Brain microvascular endothelial cell (primary cell): ENCODE measurements around the gene ZSWIM1.

Source experiments
- DNase-seq: peaks from one replicate; pipeline ENCODE4 v3.0.0-alpha.2; 2020
- H3K27ac ChIP-seq: fragments of 250-450 bp; sonication (Bioruptor Pico); 2 replicates; pipeline ENCODE4 v1.5.1; 2020; ENCODE audit warnings: mild to moderate bottlenecking, moderate library complexity
- H3K27me3 ChIP-seq: fragments of 250-450 bp; sonication (Bioruptor Pico); replicated peaks from 2 replicates; pipeline ENCODE4 v1.5.1; 2020; ENCODE audit warnings: mild to moderate bottlenecking
- H3K36me3 ChIP-seq: fragments of 250-450 bp; sonication (Bioruptor Pico); replicated peaks from 2 replicates; pipeline ENCODE4 v1.5.1; 2020; ENCODE audit warnings: mild to moderate bottlenecking
- H3K4me3 ChIP-seq: 2 replicates; pipeline ENCODE4 v1.5.1; 2011; ENCODE audit warnings: low read depth, mild to moderate bottlenecking, control low read depth, low read length, moderate library complexity
- in situ Hi-C: cut with HindIII; loops from 2 replicates; pipeline ENCODE4 v1.10.0; 2017; ENCODE audit warnings: low sequenced_read_pairs, low pct_ligation_motif_present
- TF ChIP-seq, protein P1 (sequence below): IDR thresholded peaks from 2 replicates; pipeline ENCODE4 v1.5.1; 2011; ENCODE audit warnings: low read depth, mild to moderate bottlenecking, moderate library complexity, low read length, control low read depth, inconsistent platforms; ENCODE audit errors: missing control alignments

ZSWIM1 gene

DNA sequence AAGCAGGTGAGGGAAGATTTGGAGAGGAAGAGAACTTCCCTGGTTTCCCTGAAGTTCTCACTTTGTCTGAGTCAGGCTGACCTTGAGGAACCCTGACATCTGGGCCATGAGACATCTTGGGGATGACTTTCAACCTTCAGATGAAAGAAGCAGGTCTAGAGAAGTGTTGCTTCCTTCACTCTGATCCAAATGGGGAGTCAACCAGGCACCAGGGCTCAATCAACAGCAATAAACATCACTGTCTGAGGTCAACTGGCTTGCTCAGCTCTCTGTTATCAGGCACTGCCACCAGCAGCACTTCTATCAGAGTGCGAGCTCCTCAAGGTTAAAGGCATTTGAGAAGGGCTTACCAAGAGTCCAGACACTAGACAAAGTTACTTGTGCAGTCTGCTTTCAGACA, 30.1 kb upstream of the ZSWIM1 start:
- TF ChIP-seq, protein P1, sequence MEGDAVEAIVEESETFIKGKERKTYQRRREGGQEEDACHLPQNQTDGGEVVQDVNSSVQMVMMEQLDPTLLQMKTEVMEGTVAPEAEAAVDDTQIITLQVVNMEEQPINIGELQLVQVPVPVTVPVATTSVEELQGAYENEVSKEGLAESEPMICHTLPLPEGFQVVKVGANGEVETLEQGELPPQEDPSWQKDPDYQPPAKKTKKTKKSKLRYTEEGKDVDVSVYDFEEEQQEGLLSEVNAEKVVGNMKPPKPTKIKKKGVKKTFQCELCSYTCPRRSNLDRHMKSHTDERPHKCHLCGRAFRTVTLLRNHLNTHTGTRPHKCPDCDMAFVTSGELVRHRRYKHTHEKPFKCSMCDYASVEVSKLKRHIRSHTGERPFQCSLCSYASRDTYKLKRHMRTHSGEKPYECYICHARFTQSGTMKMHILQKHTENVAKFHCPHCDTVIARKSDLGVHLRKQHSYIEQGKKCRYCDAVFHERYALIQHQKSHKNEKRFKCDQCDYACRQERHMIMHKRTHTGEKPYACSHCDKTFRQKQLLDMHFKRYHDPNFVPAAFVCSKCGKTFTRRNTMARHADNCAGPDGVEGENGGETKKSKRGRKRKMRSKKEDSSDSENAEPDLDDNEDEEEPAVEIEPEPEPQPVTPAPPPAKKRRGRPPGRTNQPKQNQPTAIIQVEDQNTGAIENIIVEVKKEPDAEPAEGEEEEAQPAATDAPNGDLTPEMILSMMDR, result no peak
- Histone ChIP-seq H3K36me3 (peaks cover 11% of the 10 kb centered on the region), H3K27ac (no peak overlapping the region), H3K27me3 (no peaks in the 10 kb centered on the region), H3K4me3 (no peak overlapping the region)
- no peak for DNase-seq
- in situ Hi-C loops, result no loop called here

DNA sequence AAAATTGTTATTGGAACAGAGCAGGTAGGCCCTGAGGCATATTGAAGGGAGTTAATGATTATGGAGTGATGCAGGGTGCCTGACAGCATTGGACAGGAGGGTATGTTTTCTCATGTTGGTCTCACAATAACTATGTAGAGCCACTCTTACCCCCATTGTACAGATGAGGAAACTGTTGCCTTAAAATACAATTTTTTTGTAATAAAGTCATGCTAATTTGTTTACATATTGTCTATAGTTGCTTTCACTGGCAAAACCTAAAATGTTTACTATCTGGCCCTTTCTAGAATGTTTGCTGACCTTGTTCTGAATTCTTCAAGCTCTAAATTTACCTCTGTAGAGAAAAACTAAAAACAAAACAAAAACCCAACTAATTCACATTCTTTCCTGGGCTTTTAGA, 29.5 kb upstream of the ZSWIM1 start:
- Histone ChIP-seq H3K4me3 (no peak overlapping the region), H3K36me3 (peaks cover 6% of the 10 kb centered on the region), H3K27me3 (no peaks in the 10 kb centered on the region), H3K27ac (no peak overlapping the region)
- TF ChIP-seq, protein P1, result no peak
- no peak for DNase-seq
- in situ Hi-C loops, result no loop called here

DNA sequence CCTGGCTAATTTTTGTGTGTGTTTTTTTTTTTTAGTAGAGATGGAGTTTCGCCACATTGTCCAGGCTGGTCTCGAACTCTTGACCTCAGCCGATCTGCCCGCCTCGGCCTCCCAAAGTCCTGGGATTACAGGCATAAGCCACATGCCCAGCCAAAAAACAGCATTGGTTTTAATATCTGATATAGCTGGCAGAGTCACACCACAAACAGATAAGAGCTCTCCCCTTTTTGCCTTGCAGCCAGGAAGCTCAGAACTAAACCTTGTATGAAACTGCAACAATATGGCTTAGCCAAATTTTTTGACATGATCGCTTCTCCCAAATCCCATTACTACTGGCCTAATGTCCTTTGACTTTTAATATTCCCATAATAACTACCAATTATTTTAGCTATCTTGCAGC, 28.7 kb upstream of the ZSWIM1 start:
- no peaks in the 10 kb centered on the region for H3K36me3 ChIP-seq
- no peak for DNase-seq
- in situ Hi-C loops, result no loop called here

DNA sequence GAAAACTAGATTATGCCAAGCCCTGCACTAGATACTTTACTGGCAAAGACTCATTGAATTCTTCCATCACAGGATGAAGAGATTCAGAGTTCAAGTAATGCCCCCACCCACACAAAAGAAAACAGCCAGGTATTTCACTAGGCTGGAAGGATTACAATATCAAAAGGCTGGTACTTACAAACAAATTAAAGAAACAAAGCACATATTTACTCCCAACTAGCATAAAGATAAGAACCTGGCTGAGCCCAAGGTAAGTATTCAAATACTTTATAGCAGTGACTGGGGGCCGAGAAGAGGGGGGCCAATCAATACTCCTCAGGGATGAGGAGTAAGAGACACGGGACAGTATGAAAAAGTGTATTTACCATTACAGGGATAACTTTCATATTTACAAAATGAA, 27.5 kb upstream of the ZSWIM1 start:
- in situ Hi-C loops, result no loop called here
- TF ChIP-seq, protein P1, result no peak
- Histone ChIP-seq H3K36me3 (no peaks in the 10 kb centered on the region), H3K27me3 (no peaks in the 10 kb centered on the region), H3K4me3 (no peak overlapping the region), H3K27ac (no peak overlapping the region)
- no peak for DNase-seq

More for the DNA sequence above, 28.7 kb upstream of the ZSWIM1 start:
- Histone ChIP-seq H3K27ac (no peak overlapping the region), H3K4me3 (no peak overlapping the region), H3K27me3 (no peaks in the 10 kb centered on the region)
- TF ChIP-seq, protein P1, result no peak

DNA sequence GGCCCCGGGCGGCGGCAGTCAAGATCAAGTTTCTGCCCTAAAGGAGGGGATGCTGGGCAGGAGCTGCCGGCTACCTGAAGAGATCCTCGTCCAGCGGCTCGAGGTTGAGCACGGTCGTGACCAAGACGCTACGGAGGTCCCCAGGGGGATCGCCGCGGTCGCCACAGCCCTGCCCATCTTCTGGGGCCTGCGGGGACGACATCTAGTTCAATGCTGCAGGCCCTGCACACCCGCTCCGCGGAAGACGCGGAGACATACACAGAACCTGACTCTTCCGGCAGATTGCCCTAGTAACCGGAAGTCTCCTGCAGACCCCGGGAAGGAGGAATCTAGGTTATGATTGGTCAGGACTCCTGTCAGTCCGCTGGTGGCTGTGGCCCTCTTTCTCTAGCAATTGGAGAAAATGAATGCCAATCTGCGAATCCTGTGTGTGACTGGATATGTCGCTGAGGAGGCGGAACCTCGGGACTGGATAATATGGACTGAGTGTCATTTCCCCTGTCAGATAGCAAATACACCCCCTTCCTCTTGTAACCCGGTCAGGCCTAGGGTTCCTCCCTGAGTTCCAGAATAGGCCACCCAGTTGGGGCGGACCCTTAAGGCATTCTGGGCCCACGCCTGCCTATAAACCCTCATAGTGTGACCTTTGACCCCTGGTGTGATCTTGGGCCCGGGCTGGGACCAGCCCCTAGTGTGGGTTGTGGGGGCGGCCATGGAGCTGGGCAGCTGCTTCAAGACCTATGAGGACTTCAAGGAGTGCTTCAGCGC, 23.7 kb upstream of the ZSWIM1 start, which contains the start of the genes ACOT8 and ZSWIM3:
ACOT8 (minus strand) TSS at position 279 of the 768 bp plus-strand sequence; CDS start at position 202, 77 bp downstream.
ZSWIM3 (plus strand) TSS at position 501 of the 768 bp plus-strand sequence; CDS start at position 713, 212 bp downstream.
- peak within 1 kb of the TSS; percentile 90 for H3K4me3 ChIP-seq
- in situ Hi-C loops, result no loop called here
- DNase-seq, result peak; percentile 100

More for the DNA sequence above, 23.7 kb upstream of the ZSWIM1 start, which contains the start of the genes ACOT8 and ZSWIM3:
- Histone ChIP-seq H3K27ac (peak within 1 kb of the TSS; percentile 15), H3K27me3 (no peaks in the 10 kb centered on the region), H3K36me3 (no peaks in the 10 kb centered on the region)
- TF ChIP-seq, protein P1, result no peak
